GM13976 (cell line): ENCODE data around the gene UMOD.

Experiments used
- DNase-seq: peaks from one replicate; pipeline ENCODE4 v3.0.0; 2012; ENCODE audit warnings: low spot score
- in situ Hi-C: fragments of 300-500 bp; cut with MboI; formaldehyde crosslinking; loops from one replicate; pipeline ENCODE4 v1.12.0; 2022; ENCODE audit warnings: low sequenced_read_pairs, mixed read lengths, inconsistent platforms; ENCODE audit not compliant: unreplicated experiment
- TF ChIP-seq, protein P1 (sequence below): IDR thresholded peaks from 2 replicates; pipeline ENCODE4 v1.5.1; 2012; ENCODE audit warnings: borderline replicate concordance, mild to moderate bottlenecking; ENCODE audit not compliant: insufficient read depth; ENCODE audit errors: extremely low read depth, missing control alignments, control extremely low read depth

UMOD gene

DNA sequence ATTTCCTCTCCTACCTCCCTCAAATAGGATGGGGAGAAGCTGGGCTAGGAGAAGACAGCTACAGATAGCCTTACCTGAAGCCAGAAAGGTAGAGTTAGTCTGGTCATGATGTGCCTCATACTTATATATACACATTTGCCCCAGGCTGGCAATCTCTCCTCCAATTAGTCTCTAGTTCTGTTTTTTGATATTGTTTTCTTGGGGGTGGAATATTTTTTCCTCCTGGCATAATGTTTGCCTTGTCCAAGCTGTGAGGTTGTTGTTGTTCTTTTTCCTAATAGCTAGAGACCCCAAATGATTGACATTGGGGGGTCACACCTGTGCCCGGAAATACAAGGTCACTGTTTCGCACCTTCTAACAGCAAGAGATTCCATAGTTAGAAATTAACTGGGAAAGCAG lies at the start of gene UMOD:
UMOD (minus strand) TSS at position 101 of the 400 bp plus-strand sequence. CDS start 1,978 bp downstream, outside the sequence.
- no peak for DNase-seq
- in situ Hi-C loops = no loop called here
- TF ChIP-seq, protein P1, sequence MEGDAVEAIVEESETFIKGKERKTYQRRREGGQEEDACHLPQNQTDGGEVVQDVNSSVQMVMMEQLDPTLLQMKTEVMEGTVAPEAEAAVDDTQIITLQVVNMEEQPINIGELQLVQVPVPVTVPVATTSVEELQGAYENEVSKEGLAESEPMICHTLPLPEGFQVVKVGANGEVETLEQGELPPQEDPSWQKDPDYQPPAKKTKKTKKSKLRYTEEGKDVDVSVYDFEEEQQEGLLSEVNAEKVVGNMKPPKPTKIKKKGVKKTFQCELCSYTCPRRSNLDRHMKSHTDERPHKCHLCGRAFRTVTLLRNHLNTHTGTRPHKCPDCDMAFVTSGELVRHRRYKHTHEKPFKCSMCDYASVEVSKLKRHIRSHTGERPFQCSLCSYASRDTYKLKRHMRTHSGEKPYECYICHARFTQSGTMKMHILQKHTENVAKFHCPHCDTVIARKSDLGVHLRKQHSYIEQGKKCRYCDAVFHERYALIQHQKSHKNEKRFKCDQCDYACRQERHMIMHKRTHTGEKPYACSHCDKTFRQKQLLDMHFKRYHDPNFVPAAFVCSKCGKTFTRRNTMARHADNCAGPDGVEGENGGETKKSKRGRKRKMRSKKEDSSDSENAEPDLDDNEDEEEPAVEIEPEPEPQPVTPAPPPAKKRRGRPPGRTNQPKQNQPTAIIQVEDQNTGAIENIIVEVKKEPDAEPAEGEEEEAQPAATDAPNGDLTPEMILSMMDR = no peak

DNA sequence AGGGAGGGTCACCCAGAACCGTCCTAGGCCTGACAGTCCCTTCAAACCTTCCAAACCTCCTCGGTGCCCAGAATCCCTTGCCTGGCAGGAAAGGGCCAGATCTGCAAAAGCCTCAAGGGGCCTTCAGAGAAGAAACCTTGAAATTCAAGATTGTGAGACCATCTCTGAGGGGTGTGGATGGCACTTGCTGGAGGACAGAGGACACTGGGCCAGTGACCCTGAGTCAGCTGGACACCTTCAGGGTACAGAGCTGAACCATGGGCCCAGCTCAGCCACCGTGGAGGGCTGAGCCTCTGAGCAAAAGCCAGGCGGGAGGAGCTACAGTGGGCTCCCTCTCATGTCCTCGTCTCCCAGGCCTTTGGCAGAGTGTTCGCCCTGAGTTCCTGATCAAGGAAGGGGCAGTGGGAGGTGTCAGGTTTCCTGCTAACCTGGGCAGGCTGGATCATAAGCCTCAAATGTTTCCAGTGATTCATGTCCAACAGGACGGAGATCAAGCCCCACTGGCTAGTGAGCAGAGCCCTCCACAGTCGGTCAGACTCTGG lies 49.0 kb upstream of the UMOD start:
- DNase-seq = no peak
- in situ Hi-C loops = no loop called here
- TF ChIP-seq, protein P1 = no peak

DNA sequence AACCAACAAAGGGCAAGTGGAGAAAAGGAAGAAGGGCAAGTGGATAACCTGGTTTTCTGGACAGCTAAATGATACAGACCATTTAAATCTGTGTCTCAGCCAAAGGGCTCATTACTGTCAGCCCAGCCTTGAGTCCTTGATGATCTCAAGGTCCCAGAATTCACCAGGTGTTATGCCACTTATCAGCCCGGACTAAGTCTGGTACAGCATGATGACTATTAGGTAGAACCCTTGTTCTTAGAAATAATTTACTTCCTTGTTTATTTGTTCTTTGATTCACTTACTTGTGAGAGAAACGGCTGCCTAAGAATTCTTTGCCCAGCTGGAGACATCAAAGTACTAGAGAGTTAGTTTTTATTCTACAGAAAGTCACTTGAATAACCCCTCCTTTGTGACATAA lies 48.6 kb upstream of the UMOD start:
- TF ChIP-seq, protein P1 = no peak
- in situ Hi-C loops = no loop called here
- DNase-seq = no peak

DNA sequence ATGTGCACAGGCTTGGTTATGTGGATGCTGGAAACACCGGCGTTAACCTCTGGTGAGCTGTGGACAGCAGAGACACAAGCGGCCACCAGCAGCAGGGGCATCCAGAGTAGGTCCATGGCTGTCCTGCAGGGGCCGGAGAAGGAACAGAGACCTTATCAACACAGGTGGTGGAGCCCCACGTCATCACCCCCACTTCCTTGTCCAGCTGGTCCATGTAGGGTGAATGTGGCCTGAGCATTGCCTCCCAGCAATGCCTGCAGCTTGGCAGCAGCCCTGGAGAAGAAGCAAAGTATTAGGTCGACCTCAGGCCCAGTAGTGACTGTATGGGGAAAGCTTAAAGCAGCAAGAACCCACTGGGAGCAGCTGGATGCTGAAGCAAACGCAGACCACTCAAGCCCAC lies 46.7 kb upstream of the UMOD start:
- TF ChIP-seq, protein P1 = no peak
- in situ Hi-C loops = no loop called here
- DNase-seq = no peak

DNA sequence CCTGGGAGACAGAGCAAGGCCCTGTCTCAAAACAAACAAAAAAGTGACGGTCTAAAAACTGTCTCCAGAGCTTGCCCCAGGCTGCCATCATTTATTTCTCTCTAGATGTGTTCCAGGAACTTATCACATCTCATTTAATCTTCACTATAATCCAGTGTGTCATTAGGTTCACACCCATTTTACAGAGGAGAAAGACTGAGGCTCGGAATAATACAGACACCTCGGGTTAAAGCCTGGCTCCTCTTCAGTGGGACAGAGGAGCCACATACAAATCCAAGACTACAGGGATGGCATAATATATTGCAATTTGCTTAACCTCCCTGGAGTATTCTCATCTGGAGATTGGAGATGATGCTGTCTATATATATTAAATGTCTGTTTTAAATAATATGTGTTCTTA lies 46.1 kb upstream of the UMOD start:
- in situ Hi-C loops = no loop called here
- TF ChIP-seq, protein P1 = no peak
- DNase-seq = no peak

DNA sequence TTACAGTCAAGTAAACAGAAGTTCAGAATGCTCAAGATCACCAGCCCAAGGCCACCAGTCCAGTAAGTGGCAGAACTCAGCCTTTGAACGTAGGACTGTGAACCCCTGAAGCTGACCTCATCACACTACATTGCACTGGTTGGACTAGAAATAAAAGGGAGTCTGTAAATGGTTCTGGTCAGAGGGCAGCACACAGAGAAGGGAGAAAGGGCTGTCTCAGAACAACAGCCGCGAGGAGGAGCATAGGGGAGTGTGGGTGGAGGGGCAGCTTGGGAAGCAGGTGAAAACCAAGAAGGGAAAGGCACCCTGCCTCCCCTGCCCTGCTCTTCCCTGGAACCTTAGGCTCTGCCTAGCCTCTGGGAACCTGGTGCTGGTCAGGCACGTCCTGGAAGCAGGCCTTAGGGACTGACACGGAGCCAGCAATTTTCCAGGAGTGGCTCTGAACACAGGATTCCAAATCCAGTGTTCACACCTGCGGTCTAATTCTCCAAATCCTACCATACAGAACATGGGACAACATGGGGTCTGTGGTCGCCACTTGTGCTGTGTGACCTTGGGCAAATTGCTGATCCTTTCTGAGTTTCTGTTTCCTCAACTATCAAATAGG lies 45.1 kb upstream of the UMOD start:
- TF ChIP-seq, protein P1 = no peak
- DNase-seq = no peak
- in situ Hi-C loops = no loop called here

DNA sequence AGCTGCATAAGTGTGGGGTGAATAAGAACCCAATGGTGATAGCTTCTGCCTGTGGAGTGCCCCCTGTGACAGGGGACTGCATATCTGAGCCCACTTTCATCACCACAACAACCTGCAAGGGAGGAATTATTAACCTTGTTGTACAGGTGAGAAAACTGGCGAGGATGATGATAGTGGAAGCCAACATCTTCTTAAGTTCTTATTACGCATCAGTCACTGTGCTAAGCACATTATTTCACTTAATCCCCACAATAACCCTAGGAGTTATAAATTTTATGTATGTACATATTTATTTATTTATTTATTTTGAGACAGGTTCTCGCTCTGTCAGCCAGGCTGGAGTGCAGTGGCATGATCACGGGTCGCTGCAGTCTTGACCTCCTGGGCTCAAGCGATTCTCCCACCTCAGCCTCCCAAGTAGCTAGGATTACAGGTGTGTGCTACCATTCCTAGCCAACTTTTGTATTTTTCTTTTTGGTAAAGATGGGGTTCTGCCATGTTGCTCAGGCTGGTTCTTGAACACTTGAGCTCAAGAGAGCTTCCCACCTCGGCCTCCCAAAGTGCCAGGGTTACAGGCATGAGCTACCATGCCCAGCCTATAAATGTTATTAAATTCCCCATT lies 44.4 kb upstream of the UMOD start:
- DNase-seq = no peak
- TF ChIP-seq, protein P1 = no peak
- in situ Hi-C loops = no loop called here
